H1 (cell line): ENCODE results near the gene AOC1. TPM values are rescaled to one million over a fixed set of nuclear protein-coding genes. Genes with fewer than 3 reads are reported as not detected.

ENCODE experiments used
- CTCF ChIA-PET: fragments of 300-600 bp; sonication (Branson Sonifier 250); formaldehyde crosslinking; loops from one replicate; lab custom pipeline; 2021; ENCODE audit not compliant: partially characterized antibody; lab: Charles Lee
- POLR2A ChIA-PET: fragments of 300-600 bp; sonication (Branson Sonifier 250); formaldehyde crosslinking; loops from one replicate; lab custom pipeline; 2021; ENCODE audit warnings: inconsistent platforms; ENCODE audit not compliant: partially characterized antibody; lab: Charles Lee
- DNase-seq, 2 experiments: peaks; one replicate each; pipeline versions ENCODE4 v3.0.0 to v3.0.0-alpha.2; 2010 to 2022; ENCODE audit warnings: low spot score in 2 of 2, low read depth in 1 of 2, mixed read lengths in 1 of 2
- FAIRE-seq: peaks from 2 replicates; lab custom pipeline; 2011; peaks lifted over from hg19 to GRCh38; lab: Jason Lieb, UNC
- H2AFZ ChIP-seq: 2 replicates; pipeline ENCODE4 v1.8.1; 2012; ENCODE audit warnings: low read length, inconsistent platforms
- H2AK5ac ChIP-seq: 2 replicates; pipeline ENCODE4 v1.6.1; 2013; ENCODE audit warnings: low read depth, low read length
- H2BK120ac ChIP-seq: replicated peaks from 2 replicates; pipeline ENCODE3; 2013; ENCODE audit warnings: low read depth, low read length, inconsistent platforms
- H2BK12ac ChIP-seq: 2 replicates; pipeline ENCODE4 v1.6.1; 2013; ENCODE audit warnings: low read depth, low read length
- H2BK15ac ChIP-seq: 2 replicates; pipeline ENCODE4 v1.6.1; 2013; ENCODE audit warnings: low read length
- H2BK20ac ChIP-seq: 2 replicates; pipeline ENCODE4 v1.6.1; 2013; ENCODE audit warnings: low read length
- H2BK5ac ChIP-seq: 2 replicates; pipeline ENCODE4 v1.6.1; 2013; ENCODE audit warnings: low read depth, low read length
- H3K14ac ChIP-seq: 2 replicates; pipeline ENCODE4 v1.6.1; 2013; ENCODE audit warnings: inconsistent platforms; ENCODE audit not compliant: insufficient read length
- H3K18ac ChIP-seq: 2 replicates; pipeline ENCODE4 v1.6.1; 2013; ENCODE audit warnings: low read length; ENCODE audit errors: extremely low read depth
- H3K23ac ChIP-seq: 2 replicates; pipeline ENCODE4 v1.6.1; 2013; ENCODE audit warnings: inconsistent platforms; ENCODE audit not compliant: insufficient read length
- H3K23me2 ChIP-seq: 2 replicates; pipeline ENCODE4 v1.6.1; 2013; ENCODE audit warnings: low read depth, low read length
- H3K27ac ChIP-seq: 2 replicates; pipeline ENCODE4 v1.6.1; 2011; ENCODE audit warnings: low read depth, low read length, inconsistent platforms
- H3K27me3 ChIP-seq, 4 experiments: replicated peaks in 1 of 4; 1 replicate in 1 of 4; 2 replicates in 3 of 4; pipeline versions ENCODE4 v1.6.1 to v1.8.1; 2011 to 2013; ENCODE audit warnings: low read length in 3 of 4, mild to moderate bottlenecking in 3 of 4, inconsistent platforms in 2 of 4, mixed read lengths in 2 of 4, moderate library complexity in 1 of 4; ENCODE audit not compliant: control insufficient read depth in 3 of 4, insufficient read depth in 3 of 4; ENCODE audit errors: extremely low read depth in 1 of 4
- H3K36me3 ChIP-seq, 4 experiments: 2 replicates each; pipeline versions ENCODE4 v1.6.1 to v1.8.1; 2011 to 2013; ENCODE audit warnings: mild to moderate bottlenecking in 4 of 4, low read length in 3 of 4, moderate library complexity in 2 of 4, control low read depth in 1 of 4, inconsistent platforms in 1 of 4; ENCODE audit not compliant: insufficient read depth in 4 of 4, control insufficient read depth in 2 of 4
- H3K4ac ChIP-seq: replicated peaks from 2 replicates; pipeline ENCODE3; 2013; ENCODE audit warnings: low read length, low read depth, mixed read lengths, inconsistent platforms; ENCODE audit not compliant: insufficient read length
- H3K4me1 ChIP-seq, 4 experiments: replicated peaks in 1 of 4; 1 replicate in 1 of 4; 2 replicates in 3 of 4; pipeline versions ENCODE4 v1.6.1 to v1.8.1; 2011 to 2013; ENCODE audit warnings: low read length in 3 of 4, inconsistent platforms in 2 of 4, mixed read lengths in 1 of 4; ENCODE audit not compliant: insufficient read depth in 4 of 4, control insufficient read depth in 3 of 4
- H3K4me2 ChIP-seq, 2 experiments: 2 replicates each; pipeline versions ENCODE4 v1.6.1 to v1.8.1; 2011 to 2013; ENCODE audit warnings: low read depth in 2 of 2, low read length in 2 of 2, control low read depth in 1 of 2, inconsistent platforms in 1 of 2, mild to moderate bottlenecking in 1 of 2; ENCODE audit not compliant: insufficient read depth in 1 of 2
- H3K4me3 ChIP-seq, 4 experiments: fragments of 200-600, 300-600 bp in 1 of 4; sonication (generic), shearing (Covaris generic), sonication (Bioruptor Twin) in 1 of 4; 2 replicates each; pipeline versions ENCODE4 v1.5.1 to v1.8.1; 2011 to 2016; ENCODE audit warnings: low read length in 4 of 4, low read depth in 3 of 4, control low read depth in 2 of 4, inconsistent platforms in 2 of 4, mild to moderate bottlenecking in 2 of 4, mixed read lengths in 1 of 4, moderate library complexity in 1 of 4; ENCODE audit not compliant: insufficient read depth in 2 of 4; ENCODE audit errors: extremely low read depth in 1 of 4
- H3K56ac ChIP-seq: replicated peaks from 2 replicates; pipeline ENCODE3; 2013; ENCODE audit warnings: low read depth, mild to moderate bottlenecking, mixed read lengths, low read length, inconsistent platforms; ENCODE audit not compliant: insufficient read length
- H3K79me1 ChIP-seq: 2 replicates; pipeline ENCODE4 v1.6.1; 2013; ENCODE audit warnings: low read depth, low read length, control low read depth
- H3K79me2 ChIP-seq, 2 experiments: 2 replicates each; pipeline versions ENCODE4 v1.6.1 to v1.8.1; 2012 to 2013; ENCODE audit warnings: low read length in 2 of 2, mild to moderate bottlenecking in 2 of 2, inconsistent platforms in 1 of 2; ENCODE audit not compliant: insufficient read depth in 2 of 2, control insufficient read depth in 1 of 2
- H3K9ac ChIP-seq, 4 experiments: replicated peaks in 1 of 4; 1 replicate in 1 of 4; 2 replicates in 3 of 4; pipeline versions ENCODE4 v1.6.1 to v1.8.1; 2011 to 2013; ENCODE audit warnings: low read depth in 3 of 4, low read length in 3 of 4, control low read depth in 2 of 4, mild to moderate bottlenecking in 2 of 4, moderate library complexity in 2 of 4, inconsistent platforms in 1 of 4; ENCODE audit errors: extremely low read depth in 1 of 4
- H3K9me3 ChIP-seq, 2 experiments: 2 replicates each; pipeline versions ENCODE4 v1.6.1 to v1.8.1; 2012 to 2013; ENCODE audit warnings: mild to moderate bottlenecking in 2 of 2, moderate library complexity in 2 of 2, control low read depth in 1 of 2, inconsistent platforms in 1 of 2, low read depth in 1 of 2, low read length in 1 of 2, mixed read lengths in 1 of 2; ENCODE audit not compliant: insufficient read depth in 2 of 2
- H4K20me1 ChIP-seq, 2 experiments: replicated peaks in 1 of 2; 2 replicates each; pipeline versions ENCODE3 to v1.8.1; 2011 to 2013; ENCODE audit warnings: inconsistent platforms in 2 of 2, low read length in 2 of 2, mild to moderate bottlenecking in 1 of 2; ENCODE audit not compliant: insufficient read depth in 2 of 2, control insufficient read depth in 1 of 2
- H4K5ac ChIP-seq: 2 replicates; pipeline ENCODE4 v1.6.1; 2013; ENCODE audit warnings: low read length, low read depth, mixed read lengths, inconsistent platforms; ENCODE audit not compliant: insufficient read length
- H4K8ac ChIP-seq: 2 replicates; pipeline ENCODE4 v1.8.0; 2013; ENCODE audit warnings: mild to moderate bottlenecking, moderate library complexity, low read length, inconsistent platforms; ENCODE audit not compliant: insufficient read depth; ENCODE audit errors: extremely low read depth
- H4K91ac ChIP-seq: replicated peaks from 2 replicates; pipeline ENCODE3; 2013; ENCODE audit warnings: low read length, mixed read lengths, inconsistent platforms; ENCODE audit not compliant: insufficient read length
- CREB1 ChIP-seq: IDR thresholded peaks from 2 replicates; pipeline ENCODE4 v1.6.1; 2012; ENCODE audit warnings: inconsistent platforms
- CTCF ChIP-seq, 3 experiments: IDR thresholded peaks; 1 replicate in 2 of 3; 2 replicates in 1 of 3; pipeline versions ENCODE4 v1.5.1 to v1.6.1; 2011; ENCODE audit warnings: low read length in 3 of 3, mild to moderate bottlenecking in 3 of 3, inconsistent platforms in 2 of 3, low read depth in 1 of 3, moderate library complexity in 1 of 3; ENCODE audit not compliant: insufficient read depth in 1 of 3; ENCODE audit errors: control extremely low read depth in 1 of 3
- GTF2F1 ChIP-seq: IDR thresholded peaks from 2 replicates; pipeline ENCODE4 v1.6.1; 2012; ENCODE audit warnings: low read depth, low read length, improper control_type of control experiment, borderline replicate concordance
- MAFK ChIP-seq: IDR thresholded peaks from 2 replicates; pipeline ENCODE4 v1.6.1; 2012; ENCODE audit warnings: low read depth, mild to moderate bottlenecking, improper control_type of control experiment, low read length
- RFX5 ChIP-seq: IDR thresholded peaks from 2 replicates; pipeline ENCODE4 v1.6.1; 2011; ENCODE audit warnings: low read depth, low read length, improper control_type of control experiment, borderline replicate concordance
- SP1 ChIP-seq: IDR thresholded peaks from 2 replicates; pipeline ENCODE4 v1.6.1; 2011; ENCODE audit warnings: low read depth, low read length
- polyA plus RNA-seq, 7 experiments: library from polyadenylated mRNA; depleted of rRNA in 3 of 7; stranded (reverse) in 5 of 7; unstranded in 2 of 7; fragments of >200 nt in 5 of 7; fragments of 200-250 nt in 2 of 7; gene quantifications; 1 replicate in 5 of 7; 2 replicates in 1 of 7; 4 replicates in 1 of 7; pipeline versions ENCODE4 v1.2.1 to v1.2.3, GENCODE V29; 2011 to 2013; ENCODE audit warnings: missing spikeins in 2 of 7, mixed read lengths in 2 of 7
- total RNA-seq: library from RNA; stranded (reverse); fragmentation: NEBNext Ultra II Directional; extraction: Animal tissue kit (Norgen Biotek cat#: 25700); gene quantifications from 2 replicates; pipeline ENCODE4 v1.2.1, GENCODE V29; 2021

The AOC1 gene
- total and polyA plus RNA-seq, 2 of the 8 experiments (the other 6 are each of a cell fraction or from before 2014, with no cell fraction given): 0.15 to 0.17 TPM

- H2BK5ac ChIP-seq: no peak overlapping the region
- H2AFZ ChIP-seq: no peak overlapping the region
- no peak overlapping the region for H2BK120ac ChIP-seq
- H4K91ac ChIP-seq: no peak overlapping the region
- FAIRE-seq (no peak), DNase-seq (no peak)
- peaks cover 5% of the 10 kb centered on the region; the same call in 1 of the 2 replicates for H3K23me2 ChIP-seq
- no peak overlapping the region for H4K8ac ChIP-seq
- H3K4me1 ChIP-seq: peaks cover 0 to 4% (median 0%) of the 10 kb centered on the region in 4 experiments; a peak in 3 of 7 replicates
- H3K36me3 ChIP-seq: peaks cover 0 to under 1% (median 0%) of the 10 kb centered on the region in 4 experiments; a peak in 1 of 8 replicates
- no peak overlapping the region for H2BK12ac ChIP-seq
- H3K4ac ChIP-seq: no peak overlapping the region
- H3K4me2 ChIP-seq: no peak overlapping the region
- no peak overlapping the region for H3K4me3 ChIP-seq
- H3K27ac ChIP-seq: no peak overlapping the region
- peaks cover 0 to 15% of the 10 kb centered on the region in 2 experiments; a peak in 3 of 4 replicates for H3K9me3 ChIP-seq
- no peak overlapping the region for H3K56ac ChIP-seq
- ChIA-PET POLR2A (no interaction called here), CTCF (no interaction called here)
- peaks cover 17 to 23% (median 21%) of the 10 kb centered on the region in 4 experiments for H3K27me3 ChIP-seq
- no peaks in the 10 kb centered on the region for H3K79me1 ChIP-seq
- H4K5ac ChIP-seq: no peak overlapping the region
- H3K9ac ChIP-seq: no peak overlapping the region
- no peak overlapping the region for H3K23ac ChIP-seq
- no peak overlapping the region for H2BK20ac ChIP-seq
- H2BK15ac ChIP-seq: no peak overlapping the region
- no peaks in the 10 kb centered on the region for H3K79me2 ChIP-seq
- no peak overlapping the region for H3K18ac ChIP-seq
- no peak overlapping the region for H3K14ac ChIP-seq
- H2AK5ac ChIP-seq: no peak overlapping the region
- no peaks in the 10 kb centered on the region for H4K20me1 ChIP-seq
- TF ChIP-seq CREB1: no peak
- no peak for TF ChIP-seq SP1
- no peak for TF ChIP-seq MAFK
- no peak for TF ChIP-seq GTF2F1
- TF ChIP-seq CTCF (IDR thresholded peaks at IDR 0.05; ENCODE audit: control extremely low read depth in 1 of 3, insufficient read depth in 1 of 3, low read depth in 1 of 3, low read length in 3 of 3): no peak
- TF ChIP-seq RFX5: no peak
These were observed 46.5 kb upstream of the AOC1 start for GRCh38 chr7:150805864-150806263.
